Mesenchymal stem cell (in vitro differentiated cells and primary cell): ENCODE results near the gene CBLL1. TPM values are rescaled to one million over a fixed set of nuclear protein-coding genes. Genes with fewer than 3 reads are reported as not detected.

Source experiments
- DNase-seq: peaks from one replicate; pipeline ENCODE4 v3.0.0-alpha.2; 2013
- H2AFZ ChIP-seq: one replicate; pipeline ENCODE4 v1.6.1; 2013; ENCODE audit warnings: low read depth, mild to moderate bottlenecking, control low read depth, inconsistent platforms, low read length, moderate library complexity
- H2AK5ac ChIP-seq: 2 replicates; pipeline ENCODE4 v1.6.1; 2013; ENCODE audit warnings: low read length, moderate library complexity, mild to moderate bottlenecking, inconsistent platforms; ENCODE audit not compliant: severe bottlenecking
- H2BK120ac ChIP-seq: one replicate; pipeline ENCODE4 v1.6.1; 2013; ENCODE audit warnings: low read depth, mild to moderate bottlenecking, inconsistent platforms, low read length, moderate library complexity
- H2BK12ac ChIP-seq, 2 experiments: one replicate each; pipeline ENCODE4 v1.6.1; 2013; ENCODE audit warnings: inconsistent platforms in 2 of 2, low read length in 2 of 2, mild to moderate bottlenecking in 2 of 2, moderate library complexity in 2 of 2, control low read depth in 1 of 2
- H2BK15ac ChIP-seq: one replicate; pipeline ENCODE4 v1.6.1; 2013; ENCODE audit warnings: mild to moderate bottlenecking, low read depth, inconsistent platforms; ENCODE audit not compliant: poor library complexity, severe bottlenecking
- H2BK5ac ChIP-seq: 2 replicates; pipeline ENCODE4 v1.6.1; 2013; ENCODE audit warnings: low read depth, mild to moderate bottlenecking, low read length, control low read depth, inconsistent platforms; ENCODE audit not compliant: poor library complexity, severe bottlenecking
- H3K14ac ChIP-seq, 2 experiments: one replicate each; pipeline ENCODE4 v1.6.1; 2013; ENCODE audit warnings: inconsistent platforms in 2 of 2, low read length in 2 of 2, control low read depth in 1 of 2, mild to moderate bottlenecking in 1 of 2, moderate library complexity in 1 of 2
- H3K18ac ChIP-seq, 2 experiments: one replicate each; pipeline ENCODE4 v1.6.1; 2013; ENCODE audit warnings: inconsistent platforms in 2 of 2, low read length in 2 of 2, control low read depth in 1 of 2, low read depth in 1 of 2, mild to moderate bottlenecking in 1 of 2
- H3K23ac ChIP-seq, 2 experiments: one replicate each; pipeline ENCODE4 v1.6.1; 2013; ENCODE audit warnings: inconsistent platforms in 2 of 2, low read length in 2 of 2, mild to moderate bottlenecking in 2 of 2, moderate library complexity in 2 of 2, control low read depth in 1 of 2
- H3K27ac ChIP-seq: 2 replicates; pipeline ENCODE4 v1.5.1; 2013; ENCODE audit warnings: mild to moderate bottlenecking, moderate library complexity, low read length, control low read depth, inconsistent platforms; ENCODE audit not compliant: poor library complexity, severe bottlenecking
- H3K27me3 ChIP-seq, 2 experiments: 2 replicates each; pipeline versions ENCODE4 v1.6.1 to v1.7.0; 2013; ENCODE audit warnings: low read length in 2 of 2, mild to moderate bottlenecking in 2 of 2, moderate library complexity in 2 of 2, control low read depth in 1 of 2, inconsistent platforms in 1 of 2; ENCODE audit not compliant: control insufficient read depth in 1 of 2, insufficient read depth in 1 of 2
- H3K36me3 ChIP-seq, 2 experiments: 2 replicates each; pipeline versions ENCODE4 v1.6.1 to v1.7.0; 2013; ENCODE audit warnings: low read length in 2 of 2, control low read depth in 1 of 2, inconsistent platforms in 1 of 2, low read depth in 1 of 2, mild to moderate bottlenecking in 1 of 2; ENCODE audit not compliant: insufficient read depth in 2 of 2, control insufficient read depth in 1 of 2
- H3K4ac ChIP-seq, 2 experiments: one replicate each; pipeline ENCODE4 v1.6.1; 2013; ENCODE audit warnings: inconsistent platforms in 2 of 2, low read length in 2 of 2, mild to moderate bottlenecking in 2 of 2, moderate library complexity in 2 of 2, control low read depth in 1 of 2, low read depth in 1 of 2
- H3K4me1 ChIP-seq: 2 replicates; pipeline ENCODE4 v1.6.1; 2013; ENCODE audit warnings: low read depth, low read length, control low read depth; ENCODE audit not compliant: control insufficient read depth, insufficient read depth
- H3K4me2 ChIP-seq: 2 replicates; pipeline ENCODE4 v1.6.1; 2013; ENCODE audit warnings: low read length, mild to moderate bottlenecking, inconsistent platforms; ENCODE audit not compliant: poor library complexity, severe bottlenecking
- H3K4me3 ChIP-seq, 2 experiments: 2 replicates each; pipeline versions ENCODE4 v1.5.1 to v1.7.0; 2013; ENCODE audit warnings: low read length in 2 of 2, mild to moderate bottlenecking in 2 of 2, control low read depth in 1 of 2, low read depth in 1 of 2; ENCODE audit not compliant: insufficient read depth in 1 of 2
- H3K79me1 ChIP-seq: replicated peaks from 2 replicates; pipeline ENCODE4 v1.6.1; 2013; ENCODE audit warnings: mild to moderate bottlenecking, control low read depth, low read length, inconsistent platforms; ENCODE audit not compliant: poor library complexity, severe bottlenecking
- H3K9ac ChIP-seq: 2 replicates; pipeline ENCODE4 v1.7.0; 2013; ENCODE audit warnings: mild to moderate bottlenecking, low read length, moderate library complexity
- H3K9me3 ChIP-seq: 2 replicates; pipeline ENCODE4 v1.7.0; 2013; ENCODE audit warnings: mild to moderate bottlenecking, low read length; ENCODE audit not compliant: control insufficient read depth
- H4K8ac ChIP-seq: one replicate; pipeline ENCODE4 v1.6.1; 2013; ENCODE audit warnings: inconsistent platforms, mild to moderate bottlenecking, low read length, moderate library complexity
- H4K91ac ChIP-seq: one replicate; pipeline ENCODE4 v1.6.1; 2013; ENCODE audit warnings: mild to moderate bottlenecking, low read length, inconsistent platforms
- WGBS: methylation state at CpG from one replicate; pipeline ENCODE4 v1.1.7; 2013; ENCODE audit warnings: mixed read lengths; 5-methylcytosine and 5-hydroxymethylcytosine counted together
- polyA plus RNA-seq, 2 experiments: library from polyadenylated mRNA; stranded (reverse); fragments of 200-250 nt; gene quantifications; one replicate each; pipeline ENCODE4 v1.2.3, GENCODE V29; 2013

Gene CBLL1
- 26.8 TPM for polyA plus RNA-seq (2013, experiment 1 of 2)
- 25.0 TPM for polyA plus RNA-seq (2013, experiment 2 of 2)

DNA sequence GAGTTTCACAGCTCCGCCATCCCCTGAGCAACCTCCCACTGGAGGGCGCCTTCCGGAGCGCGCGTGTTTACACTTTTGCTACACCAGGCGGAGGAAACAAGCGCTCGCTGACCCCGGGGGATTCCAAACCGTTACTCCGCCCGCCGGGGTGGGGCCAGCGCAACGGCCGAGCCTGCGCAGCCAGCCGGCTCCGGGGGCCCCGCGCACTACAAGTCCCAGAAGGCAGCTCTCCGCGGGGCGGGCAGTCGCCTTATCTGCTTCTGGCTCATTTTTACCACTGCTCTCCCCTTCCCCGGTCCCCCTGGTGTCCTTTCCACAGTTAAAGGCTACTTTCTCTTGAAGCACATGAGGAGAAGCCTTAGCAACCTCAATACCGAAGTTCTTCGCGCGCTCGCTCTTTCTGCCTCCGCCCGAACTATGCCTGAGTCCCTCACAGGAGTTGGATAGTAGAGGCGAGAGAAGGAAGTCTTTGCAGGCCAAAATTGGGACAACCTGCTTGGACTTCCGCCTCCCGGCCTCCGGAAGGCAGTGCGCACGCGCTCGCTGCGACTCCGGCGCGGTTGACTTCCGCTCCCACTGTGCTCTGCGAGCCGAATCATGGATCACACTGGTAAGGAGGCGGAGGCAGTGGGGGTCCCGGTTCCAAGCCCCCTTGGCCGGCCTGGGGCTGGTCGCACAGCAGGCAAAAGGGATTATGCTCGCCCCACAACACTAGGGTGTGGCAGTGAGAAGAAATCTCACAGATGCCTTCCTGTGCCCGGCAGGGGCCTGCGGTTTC is at the start of gene CBLL1:
TSS of gene CBLL1 (plus strand) at position 576 of the 778 bp plus-strand sequence. CDS start at position 598, 22 bp downstream.
- peaks cover 4% of the 10 kb centered on the region for H3K4me1 ChIP-seq
- no peak within 1 kb of the TSS for H2BK12ac ChIP-seq
- H3K79me1 ChIP-seq, result peaks cover under 1% of the 10 kb centered on the region
- DNase-seq, result peak; percentile 97
- peak within 1 kb of the TSS; percentile 96 for H3K27ac ChIP-seq
- peak within 1 kb of the TSS; percentile 84 for H4K91ac ChIP-seq
- H3K18ac ChIP-seq, result peak within 1 kb of the TSS; percentile 71 to 92
- 0% methylated on average over 55 of the region's 56 CpGs for WGBS
- H3K27me3 ChIP-seq, result no peaks in the 10 kb centered on the region
- peaks cover 0 to under 1% of the 10 kb centered on the region in 2 experiments for H3K36me3 ChIP-seq
- peak within 1 kb of the TSS; percentile 96 for H3K9ac ChIP-seq
- peak within 1 kb of the TSS; percentile 71 to 95 for H3K4me3 ChIP-seq
- no peaks in the 10 kb centered on the region for H3K9me3 ChIP-seq
- peak within 1 kb of the TSS; percentile 86 for H3K4me2 ChIP-seq
- no peak within 1 kb of the TSS for H2BK120ac ChIP-seq
- H3K23ac ChIP-seq, result peak within 1 kb of the TSS in 1 of 2 experiments; percentile 15
- H3K14ac ChIP-seq, result no peak within 1 kb of the TSS
- peak within 1 kb of the TSS; percentile 69 for H2BK5ac ChIP-seq
- H2BK15ac ChIP-seq, result no peak within 1 kb of the TSS
- H2AFZ ChIP-seq, result peak within 1 kb of the TSS; percentile 75
- no peak within 1 kb of the TSS for H2AK5ac ChIP-seq
- H4K8ac ChIP-seq, result peak within 1 kb of the TSS; percentile 92
- H3K4ac ChIP-seq, result peak within 1 kb of the TSS; percentile 68 to 83

DNA sequence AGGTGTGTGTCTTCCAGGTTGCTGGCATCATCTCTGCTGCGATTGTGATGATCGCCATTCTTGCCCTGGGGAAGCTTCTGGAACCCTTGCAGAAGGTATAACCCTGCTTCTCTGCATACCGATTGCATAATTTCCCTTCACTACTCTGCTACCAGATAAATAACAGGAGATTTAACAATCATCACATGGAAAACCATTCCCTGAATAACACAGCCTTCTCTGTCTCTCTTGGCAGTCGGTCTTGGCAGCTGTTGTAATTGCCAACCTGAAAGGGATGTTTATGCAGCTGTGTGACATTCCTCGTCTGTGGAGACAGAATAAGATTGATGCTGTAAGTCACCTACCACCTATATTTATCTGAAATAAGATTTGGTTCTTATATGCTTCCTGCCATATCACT is 49.6 kb upstream of the CBLL1 start:
- Histone ChIP-seq H3K79me1 (no peaks in the 10 kb centered on the region), H3K18ac (no peak overlapping the region), H2BK15ac (no peak overlapping the region), H3K9me3 (no peaks in the 10 kb centered on the region), H3K27ac (no peak overlapping the region), H3K4me2 (no peak overlapping the region), H3K36me3 (no peaks in the 10 kb centered on the region), H2BK5ac (no peak overlapping the region), H4K91ac (no peak overlapping the region), H2AFZ (no peak overlapping the region), H4K8ac (no peak overlapping the region), H3K27me3 (peaks cover 0 to 18% of the 10 kb centered on the region in 2 experiments), H3K9ac (no peak overlapping the region), H2BK12ac (no peak overlapping the region), H2AK5ac (no peak overlapping the region), H3K4me3 (no peak overlapping the region), H2BK120ac (no peak overlapping the region), H3K4ac (no peak overlapping the region), H3K14ac (no peak overlapping the region), H3K23ac (no peak overlapping the region), H3K4me1 (no peaks in the 10 kb centered on the region)
- 84% methylated on average over 4 of the region's 5 CpGs for WGBS
- no peak for DNase-seq

- Histone ChIP-seq H3K4me1 (no peaks in the 10 kb centered on the region), H2BK5ac (no peak overlapping the region), H4K91ac (no peak overlapping the region), H3K4me3 (no peak overlapping the region), H3K36me3 (no peaks in the 10 kb centered on the region), H3K23ac (no peak overlapping the region), H3K14ac (no peak overlapping the region), H3K79me1 (no peaks in the 10 kb centered on the region), H3K18ac (no peak overlapping the region), H4K8ac (no peak overlapping the region), H3K4me2 (no peak overlapping the region), H3K27me3 (peaks cover 0 to 22% of the 10 kb centered on the region in 2 experiments), H3K9ac (no peak overlapping the region), H2AFZ (no peak overlapping the region), H3K27ac (no peak overlapping the region), H2BK12ac (no peak overlapping the region), H3K4ac (no peak overlapping the region), H2BK120ac (no peak overlapping the region), H3K9me3 (no peaks in the 10 kb centered on the region), H2AK5ac (no peak overlapping the region), H2BK15ac (no peak overlapping the region)
- no peak for DNase-seq
- 82% methylated on average over 2 of the region's 4 CpGs for WGBS
Observed at GRCh38 chr7:107696330-107696946, 47.5 kb upstream of the CBLL1 start.

DNA sequence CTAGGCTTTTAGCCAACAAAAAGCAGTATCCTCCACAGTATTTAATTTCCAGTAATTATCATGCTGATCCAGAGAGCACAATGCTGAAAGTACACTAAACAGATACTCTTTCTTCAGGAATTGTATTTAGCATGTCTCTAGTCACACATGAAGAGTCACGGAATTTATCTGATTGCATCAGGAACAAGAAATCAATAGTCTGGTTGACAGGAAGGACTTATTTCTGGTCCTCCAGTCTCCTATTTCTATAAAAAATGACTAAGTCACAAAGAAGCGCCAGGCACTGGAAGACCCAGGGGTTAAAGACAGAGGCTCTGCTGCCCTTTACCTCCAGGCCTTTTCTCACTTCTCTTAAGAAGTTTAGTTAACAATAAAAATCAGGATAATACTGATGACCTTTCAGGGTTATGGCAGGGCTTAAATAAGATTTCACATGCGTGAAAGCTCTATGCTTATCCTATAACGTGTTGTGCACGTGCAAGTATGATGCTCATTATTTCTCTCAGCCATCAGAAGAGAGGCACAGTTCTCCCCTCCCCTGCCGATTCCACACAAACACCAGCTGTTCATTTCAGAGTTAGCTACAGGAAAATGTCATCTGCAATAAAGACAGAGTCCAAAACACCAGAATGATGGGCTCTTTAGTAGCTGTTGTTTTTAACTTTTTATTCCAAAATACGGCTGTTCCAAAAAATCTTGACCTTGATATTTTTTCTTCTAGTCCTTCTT is 46.5 kb upstream of the CBLL1 start:
- Histone ChIP-seq H2AFZ (no peak overlapping the region), H3K36me3 (no peaks in the 10 kb centered on the region), H2BK5ac (no peak overlapping the region), H3K4me3 (no peak overlapping the region), H2AK5ac (no peak overlapping the region), H3K18ac (no peak overlapping the region), H3K14ac (no peak overlapping the region), H2BK12ac (no peak overlapping the region), H3K23ac (no peak overlapping the region), H2BK120ac (no peak overlapping the region), H3K9me3 (no peaks in the 10 kb centered on the region), H3K27me3 (peaks cover 0 to 22% of the 10 kb centered on the region in 2 experiments), H3K27ac (no peak overlapping the region), H4K91ac (no peak overlapping the region), H3K4me1 (no peaks in the 10 kb centered on the region), H3K79me1 (no peaks in the 10 kb centered on the region), H3K4ac (no peak overlapping the region), H3K9ac (no peak overlapping the region), H2BK15ac (no peak overlapping the region), H4K8ac (no peak overlapping the region), H3K4me2 (no peak overlapping the region)
- DNase-seq, result no peak
- 97% methylated on average over 7 of the region's 7 CpGs for WGBS
